ENCODE measurements around the gene MRM1. TPM values are rescaled to one million over a fixed set of nuclear protein-coding genes. Genes with fewer than 3 reads are reported as not detected.

Gene MRM1
- total RNA-seq, 4 donors from 2014 or later: 3.7 to 10.8 (median 8.0) TPM

GRCh38 chr17:36632916-36633771 is 31.8 kb downstream of the MRM1 start:
- Histone ChIP-seq H3K9me3 (no peaks in the 10 kb centered on the region), H3K27me3 (peaks cover 88% of the 10 kb centered on the region), H3K4me3 (no peak overlapping the region), H3K36me3 (no peaks in the 10 kb centered on the region), H3K4me1 (peaks cover 0 to 7% (median 0%) of the 10 kb centered on the region in 3 donors), H3K27ac (no peak overlapping the region)
- 22 to 23% methylated on average over 14 to 15 of the region's 18 CpGs for WGBS, 2 donors (ENCODE audit: low coverage in 1 of 2)
- no peak for ATAC-seq
- no peak for TF ChIP-seq POLR2A (IDR thresholded peaks at IDR 0.05)
- TF ChIP-seq POLR2AphosphoS5 (IDR thresholded peaks at IDR 0.05): no peak
- TF ChIP-seq, protein P1, sequence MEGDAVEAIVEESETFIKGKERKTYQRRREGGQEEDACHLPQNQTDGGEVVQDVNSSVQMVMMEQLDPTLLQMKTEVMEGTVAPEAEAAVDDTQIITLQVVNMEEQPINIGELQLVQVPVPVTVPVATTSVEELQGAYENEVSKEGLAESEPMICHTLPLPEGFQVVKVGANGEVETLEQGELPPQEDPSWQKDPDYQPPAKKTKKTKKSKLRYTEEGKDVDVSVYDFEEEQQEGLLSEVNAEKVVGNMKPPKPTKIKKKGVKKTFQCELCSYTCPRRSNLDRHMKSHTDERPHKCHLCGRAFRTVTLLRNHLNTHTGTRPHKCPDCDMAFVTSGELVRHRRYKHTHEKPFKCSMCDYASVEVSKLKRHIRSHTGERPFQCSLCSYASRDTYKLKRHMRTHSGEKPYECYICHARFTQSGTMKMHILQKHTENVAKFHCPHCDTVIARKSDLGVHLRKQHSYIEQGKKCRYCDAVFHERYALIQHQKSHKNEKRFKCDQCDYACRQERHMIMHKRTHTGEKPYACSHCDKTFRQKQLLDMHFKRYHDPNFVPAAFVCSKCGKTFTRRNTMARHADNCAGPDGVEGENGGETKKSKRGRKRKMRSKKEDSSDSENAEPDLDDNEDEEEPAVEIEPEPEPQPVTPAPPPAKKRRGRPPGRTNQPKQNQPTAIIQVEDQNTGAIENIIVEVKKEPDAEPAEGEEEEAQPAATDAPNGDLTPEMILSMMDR (IDR thresholded peaks at IDR 0.05): no peak
- TF ChIP-seq EP300 (IDR thresholded peaks at IDR 0.05): no peak

- H3K4me3 ChIP-seq: no peak overlapping the region
- peaks cover 100% of the 10 kb centered on the region for H3K27me3 ChIP-seq
- no peaks in the 10 kb centered on the region for H3K36me3 ChIP-seq
- peaks cover 0 to 19% (median 15%) of the 10 kb centered on the region in 3 donors for H3K4me1 ChIP-seq
- H3K9me3 ChIP-seq: no peaks in the 10 kb centered on the region
- no peak overlapping the region for H3K27ac ChIP-seq
- TF ChIP-seq POLR2AphosphoS5 (IDR thresholded peaks at IDR 0.05) (no peak), EP300 (IDR thresholded peaks at IDR 0.05) (no peak), POLR2A (IDR thresholded peaks at IDR 0.05) (no peak)
- TF ChIP-seq, protein P1 (IDR thresholded peaks at IDR 0.05): no peak
- ATAC-seq: no peak
- 67 to 94% methylated on average over 1 to 2 of the region's 2 CpGs for WGBS, 2 donors (ENCODE audit: low coverage in 1 of 2)
Observed at GRCh38 chr17:36640346-36640745, 39.0 kb downstream of the MRM1 start.

GRCh38 chr17:36640836-36641235 is 39.5 kb downstream of the MRM1 start:
- Histone ChIP-seq H3K4me3 (no peak overlapping the region), H3K9me3 (no peaks in the 10 kb centered on the region), H3K27me3 (peaks cover 100% of the 10 kb centered on the region), H3K36me3 (no peaks in the 10 kb centered on the region), H3K27ac (no peak overlapping the region), H3K4me1 (peaks cover 0 to 19% (median 15%) of the 10 kb centered on the region in 3 donors)
- ATAC-seq: no peak
- 72 to 81% methylated on average over 4 of the region's 10 CpGs for WGBS, 2 donors (ENCODE audit: low coverage in 1 of 2)
- TF ChIP-seq POLR2A (IDR thresholded peaks at IDR 0.05) (no peak), EP300 (IDR thresholded peaks at IDR 0.05) (no peak), POLR2AphosphoS5 (IDR thresholded peaks at IDR 0.05) (no peak)
- TF ChIP-seq, protein P1 (IDR thresholded peaks at IDR 0.05): no peak

GRCh38 chr17:36641331-36641876 is 40.0 kb downstream of the MRM1 start:
- H3K4me3 ChIP-seq: peak overlapping the region in 1 of 2 donors; percentile 44
- TF ChIP-seq POLR2AphosphoS5 (IDR thresholded peaks at IDR 0.05) (no peak), EP300 (IDR thresholded peaks at IDR 0.05) (no peak), POLR2A (IDR thresholded peaks at IDR 0.05) (no peak)
- TF ChIP-seq, protein P1 (IDR thresholded peaks at IDR 0.05): no peak
- H3K27me3 ChIP-seq: peaks cover 100% of the 10 kb centered on the region
- H3K36me3 ChIP-seq: no peaks in the 10 kb centered on the region
- H3K27ac ChIP-seq: no peak overlapping the region
- no peaks in the 10 kb centered on the region for H3K9me3 ChIP-seq
- 0% methylated on average over 2 of the region's 43 CpGs; no CpG with 5 or more reads in 1 of the 2 donors for WGBS, 2 donors (ENCODE audit: low coverage in 1 of 2)
- ATAC-seq: no peak
- peaks cover 0 to 19% (median 15%) of the 10 kb centered on the region in 3 donors for H3K4me1 ChIP-seq
